CD4-positive, alpha-beta T cell (primary cell): ENCODE data around the gene BARX2. TPM values are rescaled to one million over a fixed set of nuclear protein-coding genes. Genes with fewer than 3 reads are reported as not detected.

Source experiments
- ATAC-seq: fragments of 200-7000 bp; cut with Tn5 transposase; one replicate; pipeline ENCODE4 v1.10.0; 2022; ENCODE audit warnings: mild to moderate bottlenecking; ENCODE audit not compliant: poor library complexity
- CTCF ChIA-PET: fragments of 350-600 bp; sonication (Branson Sonifier 250); formaldehyde crosslinking; loops from one replicate; lab custom pipeline; 2021; ENCODE audit warnings: antibody characterized with exemption, inconsistent platforms; lab: Charles Lee
- POLR2A ChIA-PET: fragments of 350-600 bp; sonication (Branson Sonifier 250); formaldehyde crosslinking; loops from one replicate; lab custom pipeline; 2021; ENCODE audit warnings: antibody characterized with exemption, inconsistent platforms; lab: Charles Lee
- DNase-seq, 14 experiments: peaks; one replicate each; pipeline ENCODE4 v3.0.0-alpha.2; 2013 to 2020; ENCODE audit warnings: mixed read lengths in 2 of 14
- H3K27ac ChIP-seq, 2 donors: one replicate each; pipeline versions ENCODE4 v1.5.1 to v1.7.0; 2013; ENCODE audit warnings: low read length in 2 of 2, low read depth in 1 of 2, mild to moderate bottlenecking in 1 of 2
- H3K27me3 ChIP-seq, 2 experiments: 1 replicate in 1 of 2; 2 replicates in 1 of 2; pipeline versions ENCODE4 v1.6.1 to v1.7.0; 2013; ENCODE audit warnings: low read length in 2 of 2, control low read depth in 1 of 2, mild to moderate bottlenecking in 1 of 2, moderate library complexity in 1 of 2; ENCODE audit not compliant: insufficient read depth in 2 of 2, control insufficient read depth in 1 of 2
- H3K36me3 ChIP-seq: one replicate; pipeline ENCODE4 v1.6.1; 2013; ENCODE audit warnings: low read length, control low read depth; ENCODE audit not compliant: insufficient read depth
- H3K4me1 ChIP-seq: one replicate; pipeline ENCODE4 v1.6.1; 2013; ENCODE audit warnings: low read length, control low read depth; ENCODE audit not compliant: insufficient read depth
- H3K4me3 ChIP-seq: one replicate; pipeline ENCODE4 v1.5.1; 2013; ENCODE audit warnings: mild to moderate bottlenecking, low read length, moderate library complexity
- H3K9me3 ChIP-seq, 2 experiments: 1 replicate in 1 of 2; 2 replicates in 1 of 2; pipeline versions ENCODE4 v1.6.1 to v1.7.0; 2013; ENCODE audit warnings: low read length in 2 of 2, mild to moderate bottlenecking in 2 of 2, control low read depth in 1 of 2, moderate library complexity in 1 of 2; ENCODE audit not compliant: control insufficient read depth in 1 of 2, insufficient read depth in 1 of 2
- H3K27ac Mint-ChIP-seq: one replicate; pipeline ENCODE4 v1.8.0; 2020; ENCODE audit warnings: mixed read lengths
- H3K27me3 Mint-ChIP-seq: one replicate; pipeline ENCODE4 v1.8.0; 2021; ENCODE audit warnings: mixed read lengths
- H3K36me3 Mint-ChIP-seq: one replicate; pipeline ENCODE4 v1.8.0; 2021; ENCODE audit warnings: low read depth, mixed read lengths
- H3K4me1 Mint-ChIP-seq: one replicate; pipeline ENCODE4 v1.8.0; 2021; ENCODE audit warnings: low read depth, mixed read lengths
- H3K4me3 Mint-ChIP-seq: one replicate; pipeline ENCODE4 v1.8.0; 2020; ENCODE audit warnings: mild to moderate bottlenecking, mixed read lengths
- H3K9me3 Mint-ChIP-seq: one replicate; pipeline ENCODE4 v1.8.0; 2020; ENCODE audit warnings: mixed read lengths
- CTCF ChIP-seq: fragments of 200-600 bp; IDR thresholded peaks from one replicate; pipeline ENCODE4 v1.8.0; 2022; ENCODE audit warnings: antibody characterized with exemption, mild to moderate bottlenecking
- intact Hi-C, 2 experiments: fragments of 100-400 bp; cut with DNase I in 1 of 2; cut with micrococcal nuclease in 1 of 2; formaldehyde crosslinking; loops; one replicate each; pipeline versions ENCODE4 v1.15.1 to v1.9.0; 2023 to 2025; cut with DNase I, micrococcal nuclease
- total RNA-seq, 174 experiments: library from RNA in 2 of 174; stranded (reverse) in 2 of 174; gene quantifications; one replicate each; pipeline ENCODE4 v1.2.3 and lab custom pipeline; 2021 to 2026

BARX2 gene
- total RNA-seq, 2 experiments from 2014 or later = not detected

- no peaks in the 10 kb centered on the region for H3K4me1 ChIP-seq
- no peaks in the 10 kb centered on the region for H3K27me3 Mint-ChIP-seq
- intact Hi-C loops = no loop called here
- DNase-seq = no peak
- CTCF ChIA-PET = no interaction called here
- no peak overlapping the region for H3K4me3 Mint-ChIP-seq
- H3K27ac ChIP-seq = no peak overlapping the region
- H3K27me3 ChIP-seq = peaks cover 0 to 2% of the 10 kb centered on the region in 2 experiments
- no peak for ATAC-seq
- H3K36me3 Mint-ChIP-seq = no peaks in the 10 kb centered on the region
- peaks cover 7% of the 10 kb centered on the region for H3K4me1 Mint-ChIP-seq
- no peaks in the 10 kb centered on the region for H3K36me3 ChIP-seq
- H3K9me3 ChIP-seq = no peaks in the 10 kb centered on the region
- POLR2A ChIA-PET = no interaction called here
- no peak overlapping the region for H3K27ac Mint-ChIP-seq
- no peaks in the 10 kb centered on the region for H3K9me3 Mint-ChIP-seq
- H3K4me3 ChIP-seq = no peak overlapping the region
- TF ChIP-seq CTCF = no peak
Measured at GRCh38 chr11:129445226-129445625, 69.6 kb downstream of the BARX2 start.

- POLR2A ChIA-PET = no interaction called here
- Mint-ChIP-seq H3K9me3 (no peaks in the 10 kb centered on the region), H3K4me3 (no peak overlapping the region), H3K4me1 (peaks cover 7% of the 10 kb centered on the region), H3K27ac (no peak overlapping the region), H3K36me3 (no peaks in the 10 kb centered on the region), H3K27me3 (peaks cover 3% of the 10 kb centered on the region)
- CTCF ChIA-PET = no interaction called here
- Histone ChIP-seq H3K4me1 (no peaks in the 10 kb centered on the region), H3K36me3 (no peaks in the 10 kb centered on the region), H3K27ac (no peak overlapping the region), H3K4me3 (no peak overlapping the region), H3K9me3 (peaks cover 0 to 7% of the 10 kb centered on the region in 2 experiments), H3K27me3 (no peaks in the 10 kb centered on the region)
- DNase-seq = no peak
- intact Hi-C loops = no loop called here
- no peak for TF ChIP-seq CTCF
- ATAC-seq = no peak
Measured at GRCh38 chr11:129446572-129446971, 70.9 kb downstream of the BARX2 start.

GRCh38 chr11:129447654-129448239 is 72.1 kb downstream of the BARX2 start:
- Mint-ChIP-seq H3K9me3 (no peaks in the 10 kb centered on the region), H3K4me1 (peaks cover 6% of the 10 kb centered on the region)

More at GRCh38 chr11:129447654-129448239, 72.1 kb downstream of the BARX2 start:
- Histone ChIP-seq H3K27me3 (no peaks in the 10 kb centered on the region), H3K36me3 (no peaks in the 10 kb centered on the region), H3K27ac (no peak overlapping the region), H3K4me3 (no peak overlapping the region), H3K4me1 (no peaks in the 10 kb centered on the region), H3K9me3 (peaks cover 0 to 14% of the 10 kb centered on the region in 2 experiments)
- peaks cover 3% of the 10 kb centered on the region for H3K27me3 Mint-ChIP-seq
- no peak for ATAC-seq
- TF ChIP-seq CTCF = no peak
- H3K27ac Mint-ChIP-seq = no peak overlapping the region
- POLR2A ChIA-PET = no interaction called here
- CTCF ChIA-PET = no interaction called here
- no peak for DNase-seq
- intact Hi-C loops = no loop called here
- no peaks in the 10 kb centered on the region for H3K36me3 Mint-ChIP-seq
- H3K4me3 Mint-ChIP-seq = no peak overlapping the region
